Heart left ventricle (tissue), 16 donors: Measurements from ENCODE around the gene APC2. TPM values are rescaled to one million over a fixed set of nuclear protein-coding genes. Genes with fewer than 3 reads are reported as not detected.

Experiments
- ATAC-seq, 4 donors: fragments of 200-7000 bp; cut with Tn5 transposase; one replicate each; pipeline ENCODE4 v1.9.1; 2020 to 2022; ENCODE audit warnings: moderate library complexity in 4 of 4, mild to moderate bottlenecking in 3 of 4, moderate number of reproducible peaks in 1 of 4
- DNase-seq, 5 donors: peaks; one replicate each; pipeline ENCODE4 v3.0.0-alpha.2; 2020
- H3K27ac ChIP-seq, 12 donors: fragments of 200-600 bp; sonication (generic) in 4 of 12; one replicate each; pipeline versions ENCODE4 v1.5.0 to v1.8.0; 2016 to 2022; ENCODE audit warnings: mild to moderate bottlenecking in 2 of 12
- H3K27me3 ChIP-seq, 9 donors: fragments of 200-600 bp; sonication (generic) in 2 of 9; one replicate each; pipeline versions ENCODE4 v1.5.1 to v1.8.0; 2016 to 2022; ENCODE audit warnings: mild to moderate bottlenecking in 3 of 9
- H3K36me3 ChIP-seq, 9 donors: fragments of 200-600 bp; sonication (generic) in 2 of 9; one replicate each; pipeline versions ENCODE4 v1.5.0 to v1.8.0; 2018 to 2022; ENCODE audit warnings: mild to moderate bottlenecking in 2 of 9
- H3K4me1 ChIP-seq, 12 donors: fragments of 200-600 bp; sonication (generic) in 4 of 12; one replicate each; pipeline versions ENCODE4 v1.5.0 to v1.8.0; 2016 to 2022; ENCODE audit warnings: mild to moderate bottlenecking in 3 of 12
- H3K4me3 ChIP-seq, 12 donors: fragments of 200-600 bp; sonication (generic) in 4 of 12; one replicate each; pipeline versions ENCODE4 v1.5.0 to v1.8.0; 2017 to 2022; ENCODE audit warnings: mild to moderate bottlenecking in 9 of 12, moderate library complexity in 4 of 12
- H3K9me3 ChIP-seq, 12 donors: fragments of 200-600 bp; sonication (generic) in 4 of 12; one replicate each; pipeline versions ENCODE4 v1.5.0 to v1.8.0; 2016 to 2022; ENCODE audit warnings: mild to moderate bottlenecking in 1 of 12
- POLR2A ChIP-seq, 2 donors: fragments of 450-650 bp; IDR thresholded peaks; one replicate each; pipeline ENCODE4 v1.6.1; 2017; ENCODE audit warnings: antibody characterized with exemption in 2 of 2, mild to moderate bottlenecking in 2 of 2, moderate library complexity in 2 of 2
- WGBS, 4 donors: extraction: QIAGEN DNeasy Blood & Tissue Kit in 2 of 4; methylation state at CpG; one replicate each; pipeline versions ENCODE4 v1.1.5 to v1.1.7; 2013 to 2018; 5-methylcytosine and 5-hydroxymethylcytosine counted together
- intact Hi-C, 10 donors: fragments of 100-400 bp; cut with DNase I; formaldehyde crosslinking; loops; one replicate each; pipeline versions ENCODE4 v1.11.1 to v1.14.2; 2022
- polyA plus RNA-seq, 2 donors: library from polyadenylated mRNA; stranded (reverse); fragments of 200-250 nt; gene quantifications; one replicate each; pipeline ENCODE4 v1.2.3, GENCODE V29; 2013
- total RNA-seq, 9 donors: library from RNA; depleted of rRNA in 2 of 9; stranded (reverse); fragments of >200 nt in 2 of 9; fragmentation: NEBNext Ultra II Directional in 3 of 9; extraction: Animal tissue kit (Norgen Biotek cat#: 25700) in 3 of 9; gene quantifications; one replicate each; pipeline versions ENCODE4 v1.1.0 to v1.2.4, GENCODE V29; 2016 to 2023
- TF ChIP-seq, protein P1 (sequence below), 12 donors: fragments of 200-600 bp; sonication (generic) in 4 of 12; IDR thresholded peaks; one replicate each; pipeline versions ENCODE4 v1.5.0 to v1.8.0; 2018 to 2022; ENCODE audit warnings: antibody characterized with exemption in 12 of 12, mild to moderate bottlenecking in 5 of 12
- donor health status: ischemic (EF 13 %, LVEDD 7.1; RV severe dilation, severe dysfunction).
- donor health status: healthy with polysubstance abuse.
- donor health status: DM: no; HTN: yes; CAD: no.
- donor health status: DM: no; HTN: no; CAD: no.
- donor health status: ischemic (EF 25% LVEDD 6.9; RV normal size, moderate dysfunction).
- donor health status: ischemic (EF 25% LVEDD 5.7; RV mildly dilated, moderate dysfunction).
- donor health status: healthy.
- donor health status: DM: yes; HTN: yes; CAD: no.
- donor health status: ischemic (EF 35%, LVEDD 5.7; RV mildly dilated, moderate dysfunction).
- donor health status: nonischemic (EF 11% LVEDD 7.7; RV severe dilation, severe dysfunction).
- donor health status: DM: yes; HTN: yes; CAD: no.
- donor health status: PGD.
- donor health status: ischemic (EF 29% LVEDD 5.4; RV normal size, mild dysfunction).
- donor health status: nonischemic (EF 23%, LVEDD 6.1; RV moderate dilation, normal function).

The APC2 gene
- total and polyA plus RNA-seq, 11 donors: 0.04 to 0.72 (median 0.11) TPM; not detected in 1

DNA sequence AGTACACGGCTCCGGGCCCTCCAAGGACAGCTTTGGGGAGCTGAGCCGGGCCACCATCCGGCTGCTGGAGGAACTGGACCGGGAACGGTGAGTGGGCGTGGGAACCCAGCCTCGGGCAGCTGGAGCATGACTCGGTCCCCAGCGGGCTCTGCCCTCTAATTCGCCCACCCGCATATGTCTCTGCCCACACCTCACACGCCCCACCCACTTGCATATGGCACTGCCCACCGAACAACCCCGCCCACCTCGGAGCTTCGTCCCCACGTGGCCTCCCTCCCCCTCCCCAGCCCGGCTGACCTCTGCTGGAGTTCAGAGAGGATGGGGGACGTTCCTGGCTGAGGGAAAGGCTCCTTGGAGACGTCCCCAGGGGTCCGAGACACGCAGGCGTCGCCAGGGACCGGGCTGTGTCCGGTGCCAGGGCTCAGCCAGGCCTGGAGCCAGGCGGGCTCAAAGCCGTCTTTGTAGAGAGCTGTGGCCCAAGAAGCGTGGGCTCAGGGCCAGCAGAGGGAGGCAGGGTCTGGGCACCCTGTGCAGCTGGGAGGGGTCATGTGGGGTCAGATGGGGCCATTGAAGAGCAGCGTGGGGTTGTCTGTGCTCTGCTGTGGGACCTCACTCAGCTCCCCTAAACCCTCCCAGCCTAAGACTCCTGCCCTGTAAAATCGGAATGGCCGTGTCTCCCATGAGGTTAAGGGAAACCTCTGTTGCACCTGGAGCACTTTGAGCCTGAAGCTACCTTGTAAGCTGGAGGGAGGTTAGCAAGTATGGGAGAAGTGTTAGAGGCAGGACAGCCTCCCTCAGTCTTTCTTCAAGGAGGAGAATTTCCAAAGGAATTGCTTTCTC is 3.8 kb downstream of the APC2 start:
- Histone ChIP-seq H3K4me1 (peaks cover 0 to 53% (median 20%) of the 10 kb centered on the region in 12 donors), H3K9me3 (no peaks in the 10 kb centered on the region), H3K27ac (no peak overlapping the region), H3K4me3 (no peak overlapping the region), H3K36me3 (no peaks in the 10 kb centered on the region), H3K27me3 (peaks cover 62 to 96% (median 81%) of the 10 kb centered on the region in 9 donors)
- 11 to 28% (median 17%) methylated on average over 16 to 33 of the region's 33 CpGs for WGBS, 4 donors
- TF ChIP-seq, protein P1, sequence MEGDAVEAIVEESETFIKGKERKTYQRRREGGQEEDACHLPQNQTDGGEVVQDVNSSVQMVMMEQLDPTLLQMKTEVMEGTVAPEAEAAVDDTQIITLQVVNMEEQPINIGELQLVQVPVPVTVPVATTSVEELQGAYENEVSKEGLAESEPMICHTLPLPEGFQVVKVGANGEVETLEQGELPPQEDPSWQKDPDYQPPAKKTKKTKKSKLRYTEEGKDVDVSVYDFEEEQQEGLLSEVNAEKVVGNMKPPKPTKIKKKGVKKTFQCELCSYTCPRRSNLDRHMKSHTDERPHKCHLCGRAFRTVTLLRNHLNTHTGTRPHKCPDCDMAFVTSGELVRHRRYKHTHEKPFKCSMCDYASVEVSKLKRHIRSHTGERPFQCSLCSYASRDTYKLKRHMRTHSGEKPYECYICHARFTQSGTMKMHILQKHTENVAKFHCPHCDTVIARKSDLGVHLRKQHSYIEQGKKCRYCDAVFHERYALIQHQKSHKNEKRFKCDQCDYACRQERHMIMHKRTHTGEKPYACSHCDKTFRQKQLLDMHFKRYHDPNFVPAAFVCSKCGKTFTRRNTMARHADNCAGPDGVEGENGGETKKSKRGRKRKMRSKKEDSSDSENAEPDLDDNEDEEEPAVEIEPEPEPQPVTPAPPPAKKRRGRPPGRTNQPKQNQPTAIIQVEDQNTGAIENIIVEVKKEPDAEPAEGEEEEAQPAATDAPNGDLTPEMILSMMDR (IDR thresholded peaks at IDR 0.05): no peak
- no peak for TF ChIP-seq POLR2A (IDR thresholded peaks at IDR 0.05)
- ATAC-seq (peak in 2 of 4 donors; percentile 5 to 43), DNase-seq (peak in 1 of 5 donors; percentile 65)
- intact Hi-C loops: loop anchor here in 1 of 10 donors (10.0 kb wide), 1 partner anchor 139 kb away; no protein-coding TSS in a partner anchor

DNA sequence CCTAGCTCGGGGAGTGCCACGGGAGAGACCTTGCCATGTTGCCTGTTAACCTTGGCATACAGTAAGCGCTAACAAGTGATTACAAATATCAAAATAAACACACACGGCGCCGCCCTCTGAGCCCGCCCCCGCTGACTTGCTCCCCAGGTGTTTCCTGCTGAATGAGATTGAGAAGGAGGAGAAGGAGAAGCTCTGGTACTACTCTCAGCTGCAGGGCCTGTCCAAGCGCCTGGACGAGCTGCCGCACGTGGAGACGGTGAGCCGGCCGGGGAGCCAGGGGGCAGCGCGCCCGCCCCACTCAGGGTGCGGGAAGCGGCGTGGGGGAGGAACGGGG is 5.0 kb downstream of the APC2 start:
- TF ChIP-seq, protein P1 (IDR thresholded peaks at IDR 0.05): no peak
- TF ChIP-seq POLR2A (IDR thresholded peaks at IDR 0.05): no peak
- no peak for DNase-seq
- WGBS, 4 donors: 5 to 19% (median 10%) methylated on average over 8 to 22 of the region's 22 CpGs
- peaks cover 0 to under 1% (median 0%) of the 10 kb centered on the region in 9 donors for H3K36me3 ChIP-seq
- H3K27ac ChIP-seq: no peak overlapping the region
- H3K4me1 ChIP-seq: peaks cover 0 to 50% (median 20%) of the 10 kb centered on the region in 12 donors
- peaks cover 51 to 87% (median 69%) of the 10 kb centered on the region in 9 donors for H3K27me3 ChIP-seq
- H3K4me3 ChIP-seq: no peak overlapping the region
- ATAC-seq: no peak
- intact Hi-C loops: loop anchor here in 1 of 10 donors (10.0 kb wide), 1 partner anchor 140 kb away; no protein-coding TSS in a partner anchor
- no peaks in the 10 kb centered on the region for H3K9me3 ChIP-seq

DNA sequence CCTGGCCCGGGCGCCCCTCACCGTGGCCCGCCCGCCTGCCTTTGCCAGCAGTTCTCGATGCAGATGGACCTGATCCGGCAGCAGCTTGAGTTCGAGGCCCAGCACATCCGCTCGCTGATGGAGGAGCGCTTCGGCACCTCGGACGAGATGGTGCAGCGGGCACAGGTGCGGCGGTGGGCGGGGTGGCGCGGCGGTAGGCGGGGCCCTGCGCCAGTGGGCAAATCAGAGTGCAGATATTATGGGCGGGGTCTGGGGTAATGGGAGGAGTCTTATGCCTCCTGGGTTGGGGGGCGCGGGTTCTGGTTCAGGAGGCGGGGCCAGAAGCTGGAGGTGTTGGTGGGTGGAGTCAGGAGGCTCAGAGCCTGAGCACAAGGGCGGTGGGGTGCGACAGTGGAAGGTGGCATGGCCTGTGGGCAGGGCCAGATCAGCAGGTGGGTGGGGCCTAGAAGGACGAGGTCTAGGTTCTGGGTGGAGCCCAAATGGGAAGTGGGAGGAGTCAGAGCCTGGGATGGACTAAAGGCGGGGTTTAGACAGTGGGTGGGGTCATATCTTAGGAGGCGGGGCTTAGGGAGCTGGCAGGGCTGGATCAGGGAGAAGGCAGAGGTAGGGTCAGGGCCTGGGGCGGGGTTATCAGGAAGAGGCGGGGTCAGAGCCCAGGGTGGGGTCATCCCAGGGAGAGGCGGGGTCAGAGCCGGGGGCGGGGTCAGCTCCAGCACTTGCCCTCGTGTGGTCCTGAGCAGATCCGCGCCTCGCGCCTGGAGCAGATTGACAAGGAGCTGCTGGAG is 5.6 kb downstream of the APC2 start:
- TF ChIP-seq POLR2A (IDR thresholded peaks at IDR 0.05): no peak
- TF ChIP-seq, protein P1 (IDR thresholded peaks at IDR 0.05): no peak
- WGBS, 4 donors: 4 to 9% (median 5%) methylated on average over 31 to 42 of the region's 42 CpGs

More for the DNA sequence above, 5.6 kb downstream of the APC2 start:
- Histone ChIP-seq H3K27me3 (peaks cover 46 to 82% (median 63%) of the 10 kb centered on the region in 9 donors), H3K4me1 (peaks cover 0 to 46% (median 20%) of the 10 kb centered on the region in 12 donors), H3K9me3 (no peaks in the 10 kb centered on the region), H3K36me3 (peaks cover 0 to 6% (median 0%) of the 10 kb centered on the region in 9 donors), H3K4me3 (no peak overlapping the region), H3K27ac (no peak overlapping the region)
- intact Hi-C loops: loop anchor here in 1 of 10 donors (10.0 kb wide), 1 partner anchor 141 kb away; no protein-coding TSS in a partner anchor
- peak in 3 of 4 donors; percentile 29 to 55 (median 52) for ATAC-seq
- DNase-seq: peak in 2 of 5 donors; percentile 29 to 72
